ENCODE results near the gene TNNT2.

GRCh38 chr1:201405484-201405831, 28.0 kb upstream of the TNNT2 start:
- TF ChIP-seq FOXM1 (IDR thresholded peaks at IDR 0.05; ENCODE audit: borderline replicate concordance, low read depth) = no peak
- no peak for TF ChIP-seq EP300 (IDR thresholded peaks at IDR 0.05; ENCODE audit: borderline replicate concordance)
- no peak for TF ChIP-seq RAD21 (IDR thresholded peaks at IDR 0.05; ENCODE audit: low read depth)
- TF ChIP-seq YY1 (IDR thresholded peaks at IDR 0.05; ENCODE audit: low read depth) = no peak
- TF ChIP-seq NFIC (IDR thresholded peaks at IDR 0.05) = no peak
- TF ChIP-seq CEBPB (IDR thresholded peaks at IDR 0.05) = no peak
- TF ChIP-seq TEAD4 (IDR thresholded peaks at IDR 0.05) = no peak
- no peak for TF ChIP-seq EGR1 (IDR thresholded peaks at IDR 0.05)
- no peak for TF ChIP-seq MAX (IDR thresholded peaks at IDR 0.05)
